Spinal cord (tissue), 4 donors: ENCODE results near the gene ADAMTS15. TPM values are rescaled to one million over a fixed set of nuclear protein-coding genes. Genes with fewer than 3 reads are reported as not detected.

Experiments used
- polyA plus RNA-seq, 2 donors: library from polyadenylated mRNA; unstranded; fragments of 120-200 nt; gene quantifications; one replicate each; pipeline ENCODE4 v1.2.1, GENCODE V29; 2013; ENCODE audit not compliant: insufficient read length in 2 of 2
- total RNA-seq, 2 donors: library from RNA; depleted of rRNA in 1 of 2; stranded (reverse); fragments of 120-200 nt in 1 of 2; fragments of >200 nt in 1 of 2; gene quantifications; one replicate each; pipeline versions ENCODE4 v1.2.3 to v1.2.4, GENCODE V29; 2013 to 2014

The ADAMTS15 gene
- total and polyA plus RNA-seq, 4 donors = 9.7 to 30.4 (median 13.7) TPM

Other genes starting within 250 kb of the ADAMTS15 start
- 10 to 100 TPM; 33.2 to 56.7 TPM for gene ZBTB44, start 133.7 kb upstream of the ADAMTS15 start, total RNA-seq
- gene ZBTB44, start 133.7 kb upstream of the ADAMTS15 start, polyA plus RNA-seq = 10 to 100 TPM; 17.8 to 24.9 TPM
- 1 to 10 TPM; 1.7 to 2.5 TPM for gene ADAMTS8, start 20.0 kb upstream of the ADAMTS15 start, total RNA-seq
- gene ADAMTS8, start 20.0 kb upstream of the ADAMTS15 start, polyA plus RNA-seq = 1 to 10 TPM; 3.0 to 4.5 TPM